SIG-M5 (cell line): ENCODE results near the gene SNX13.

ENCODE experiments used
- DNase-seq: peaks from one replicate; lab custom pipeline; 2025; lab: John Stamatoyannopoulos, UW

Gene SNX13

GRCh38 chr7:17774716-17775288, 165.5 kb downstream of the SNX13 start:
- DNase-seq: no peak

- DNase-seq: no peak
Measured at GRCh38 chr7:17774248-17774647, 166.0 kb downstream of the SNX13 start.

GRCh38 chr7:17773289-17773626, 167.0 kb downstream of the SNX13 start:
- peak; percentile 93 for DNase-seq

- no peak for DNase-seq
Measured at GRCh38 chr7:17772581-17773288, 167.6 kb downstream of the SNX13 start.

- no peak for DNase-seq
Measured at GRCh38 chr7:17771901-17772408, 168.3 kb downstream of the SNX13 start.

- peak; percentile 88 for DNase-seq
Measured at GRCh38 chr7:17770710-17771375, 169.5 kb downstream of the SNX13 start.

GRCh38 chr7:17769918-17770317, 170.4 kb downstream of the SNX13 start:
- DNase-seq: peak; percentile 8

GRCh38 chr7:17758008-17758407, 182.3 kb downstream of the SNX13 start:
- no peak for DNase-seq

GRCh38 chr7:17746020-17746530, 194.2 kb downstream of the SNX13 start:
- DNase-seq: no peak

GRCh38 chr7:17745610-17746009, 194.7 kb downstream of the SNX13 start:
- DNase-seq: no peak

GRCh38 chr7:17743316-17743715, 197.0 kb downstream of the SNX13 start:
- no peak for DNase-seq

- DNase-seq: no peak
Measured at GRCh38 chr7:17741426-17741825, 198.9 kb downstream of the SNX13 start.
